ENCODE results near the gene ITGB7.

DNA sequence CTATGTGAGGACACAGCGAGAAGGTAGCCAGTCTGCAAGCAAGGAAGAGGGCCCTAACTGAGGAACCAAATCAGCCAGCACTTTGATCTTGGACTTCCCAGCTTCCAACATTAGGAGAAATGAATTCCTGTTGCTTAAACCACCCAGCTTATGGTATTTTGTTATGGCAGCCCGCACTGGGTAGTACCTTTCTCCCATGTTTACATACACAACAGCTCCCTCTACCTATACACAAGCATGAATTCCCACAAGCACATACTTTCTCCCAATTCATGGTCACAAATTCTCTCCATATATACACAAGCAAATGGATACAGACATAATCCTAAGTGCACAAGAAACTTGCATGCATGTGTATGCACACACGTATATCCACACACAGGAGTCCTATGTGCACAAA is 7.4 kb downstream of the ITGB7 start:
- TF ChIP-seq CTCF (IDR thresholded peaks at IDR 0.05; ENCODE audit: insufficient read depth, low read length) (no peak), POLR2AphosphoS5 (IDR thresholded peaks at IDR 0.05; ENCODE audit: low read depth) (no peak)
